NCI-H2171 (cell line): ENCODE results near the gene ABLIM2.
A peak's percentile ranks its signal among the peaks of the same experiment; 100 is the strongest.

Source experiments
- DNase-seq: peaks from one replicate; lab custom pipeline; 2025; lab: John Stamatoyannopoulos, UW

The ABLIM2 gene

GRCh38 chr4:8044244-8044643 lies 114.4 kb downstream of the ABLIM2 start:
- no peak for DNase-seq

GRCh38 chr4:8043596-8043995 lies 115.0 kb downstream of the ABLIM2 start:
- no peak for DNase-seq

GRCh38 chr4:8041868-8042267 lies 116.7 kb downstream of the ABLIM2 start:
- DNase-seq: no peak

- DNase-seq: peak; percentile 65
Measured at GRCh38 chr4:8041172-8041571, 117.4 kb downstream of the ABLIM2 start.

GRCh38 chr4:8040607-8041006 lies 118.0 kb downstream of the ABLIM2 start:
- DNase-seq: no peak

- no peak for DNase-seq
Measured at GRCh38 chr4:8039853-8040252, 118.8 kb downstream of the ABLIM2 start.

- DNase-seq: peak; percentile 55
Measured at GRCh38 chr4:8039290-8039689, 119.3 kb downstream of the ABLIM2 start.

GRCh38 chr4:8038719-8039251 lies 119.8 kb downstream of the ABLIM2 start:
- DNase-seq: peak; percentile 39

GRCh38 chr4:8038083-8038482 lies 120.5 kb downstream of the ABLIM2 start:
- DNase-seq: no peak

- DNase-seq: no peak
Measured at GRCh38 chr4:8037150-8037769, 121.4 kb downstream of the ABLIM2 start.

- DNase-seq: no peak
Measured at GRCh38 chr4:8035371-8035780, 123.2 kb downstream of the ABLIM2 start.

GRCh38 chr4:8033829-8034528 lies 124.6 kb downstream of the ABLIM2 start:
- DNase-seq: no peak

GRCh38 chr4:8033067-8033755 lies 125.4 kb downstream of the ABLIM2 start:
- no peak for DNase-seq

GRCh38 chr4:8032381-8032780 lies 126.2 kb downstream of the ABLIM2 start:
- no peak for DNase-seq

- no peak for DNase-seq
Measured at GRCh38 chr4:8030121-8030781, 128.4 kb downstream of the ABLIM2 start.

- no peak for DNase-seq
Measured at GRCh38 chr4:8029689-8030088, 128.9 kb downstream of the ABLIM2 start.

GRCh38 chr4:8028884-8029568 lies 129.6 kb downstream of the ABLIM2 start:
- DNase-seq: no peak

GRCh38 chr4:8028368-8028767 lies 130.2 kb downstream of the ABLIM2 start:
- no peak for DNase-seq

GRCh38 chr4:8026453-8026852 lies 132.2 kb downstream of the ABLIM2 start:
- DNase-seq: no peak

- DNase-seq: no peak
Measured at GRCh38 chr4:8025668-8026067, 132.9 kb downstream of the ABLIM2 start.

GRCh38 chr4:8024073-8024786 lies 134.4 kb downstream of the ABLIM2 start:
- DNase-seq: no peak
